K562 (cell line): ENCODE data around the gene PHC3. TPM values are rescaled to one million over a fixed set of nuclear protein-coding genes. Genes with fewer than 3 reads are reported as not detected.

Source experiments
- BCLAF1 ChIP-seq, 2 experiments: fragments of 450-650 bp in 1 of 2; IDR thresholded peaks; 2 replicates each; pipeline ENCODE4 v1.6.1; 2011 to 2017; ENCODE audit warnings: low read depth in 2 of 2, antibody characterized with exemption in 1 of 2, borderline replicate concordance in 1 of 2, low read length in 1 of 2, mild to moderate bottlenecking in 1 of 2, mixed read lengths in 1 of 2; ENCODE audit not compliant: control insufficient read depth in 1 of 2
- BMI1 ChIP-seq: fragments of 150-350 bp; IDR thresholded peaks from 2 replicates; pipeline ENCODE4 v1.6.1; 2014; ENCODE audit warnings: low read length
- BRD4 ChIP-seq: fragments of 200-600 bp; sonication (generic); IDR thresholded peaks from 2 replicates; pipeline ENCODE4 v1.6.1; 2017; ENCODE audit warnings: inconsistent platforms
- CC2D1A ChIP-seq: fragments of 450-650 bp; IDR thresholded peaks from 2 replicates; pipeline ENCODE4 v1.6.1; 2017; ENCODE audit warnings: mild to moderate bottlenecking
- CXXC5 ChIP-seq: fragments of 250-450 bp; sonication (Bioruptor Pico); IDR thresholded peaks from 2 replicates; pipeline ENCODE4 v1.8.0; 2022; ENCODE audit warnings: inconsistent platforms, mild to moderate bottlenecking, moderate library complexity
- EGR1 ChIP-seq: fragments of 450-650 bp; conservative IDR thresholded peaks from 2 replicates; pipeline ENCODE4 v1.6.1; 2017; ENCODE audit warnings: mild to moderate bottlenecking
- ESRRA ChIP-seq: fragments of 450-650 bp; IDR thresholded peaks from 2 replicates; pipeline ENCODE4 v1.6.1; 2014; ENCODE audit warnings: low read depth, mild to moderate bottlenecking, moderate library complexity, borderline replicate concordance
- ETS2 ChIP-seq: IDR thresholded peaks from 2 replicates; pipeline ENCODE4 v1.6.1; 2016; ENCODE audit warnings: borderline replicate concordance, missing genetic modification characterization, mild to moderate bottlenecking, moderate library complexity, missing compliant biosample characterization; ENCODE audit not compliant: poor library complexity, severe bottlenecking
- ID3 ChIP-seq, 2 experiments: fragments of 250-450 bp in 1 of 2; fragments of 450-650 bp in 1 of 2; sonication (Bioruptor Pico) in 1 of 2; IDR thresholded peaks; 2 replicates each; pipeline versions ENCODE4 v1.6.1 to v1.8.0; 2016 to 2021; ENCODE audit warnings: mild to moderate bottlenecking in 2 of 2, moderate library complexity in 2 of 2, missing compliant biosample characterization in 1 of 2, missing genetic modification characterization in 1 of 2
- IRF2 ChIP-seq: sonication (generic); formaldehyde crosslinking; IDR thresholded peaks from 2 replicates; pipeline ENCODE4 v1.8.1; 2022; ENCODE audit warnings: mild to moderate bottlenecking, missing genetic modification reagents
- MTA3 ChIP-seq: fragments of 450-650 bp; formaldehyde crosslinking; IDR thresholded peaks from 2 replicates; pipeline ENCODE4 v1.6.1; 2017; ENCODE audit warnings: mild to moderate bottlenecking, borderline replicate concordance
- POLR2B ChIP-seq: fragments of 450-650 bp; IDR thresholded peaks from 2 replicates; pipeline ENCODE4 v1.6.1; 2018; ENCODE audit warnings: low read depth; ENCODE audit not compliant: partially characterized antibody
- RFX1 ChIP-seq: fragments of 450-650 bp; IDR thresholded peaks from 2 replicates; pipeline ENCODE4 v1.6.1; 2016; ENCODE audit warnings: mild to moderate bottlenecking, moderate library complexity
- RFX5 ChIP-seq: IDR thresholded peaks from 2 replicates; pipeline ENCODE4 v1.6.1; 2011; ENCODE audit warnings: low read depth, mild to moderate bottlenecking, improper control_type of control experiment, low read length
- RHOXF2B ChIP-seq: fragments of 250-450 bp; sonication (Bioruptor Pico); conservative IDR thresholded peaks from 2 replicates; pipeline ENCODE4 v1.5.1; 2021
- SRSF3 ChIP-seq: fragments of 200-400 bp; formaldehyde crosslinking; IDR thresholded peaks from 2 replicates; pipeline ENCODE4 v1.6.1; 2016; ENCODE audit warnings: mild to moderate bottlenecking, low read length, moderate library complexity; ENCODE audit not compliant: insufficient read depth
- SUPT5H ChIP-seq: fragments of 450-650 bp; IDR thresholded peaks from 2 replicates; pipeline ENCODE4 v1.6.1; 2016
- ZBTB34 ChIP-seq: fragments of 250-450 bp; sonication (Bioruptor Pico); IDR thresholded peaks from 2 replicates; pipeline ENCODE4 v1.8.0; 2021; ENCODE audit warnings: mild to moderate bottlenecking, moderate library complexity
- ZNF717 ChIP-seq: fragments of 250-450 bp; sonication (Bioruptor Pico); IDR thresholded peaks from 2 replicates; pipeline ENCODE4 v1.5.0; 2021
- polyA plus RNA-seq, 8 experiments: library from polyadenylated mRNA; depleted of rRNA in 4 of 8; stranded (reverse) in 5 of 8; unstranded in 3 of 8; fragments of >200 nt; fragmentation: Nextera tagmentation in 2 of 8; fragmentation: Illumina TruSeq in 1 of 8; extraction: Ambion mirVana in 2 of 8; extraction: Trizol in 1 of 8; gene quantifications; 2 replicates each; pipeline versions ENCODE4 v1.2.1 to v1.2.3, GENCODE V29; 2011 to 2014; ENCODE audit warnings: inconsistent platforms in 1 of 8, missing spikeins in 1 of 8
- total RNA-seq, 7 experiments: library from RNA; depleted of rRNA in 6 of 7; stranded (reverse); fragments of >200 nt in 6 of 7; fragmentation: Illumina TruSeq in 2 of 7; extraction: Trizol in 2 of 7; gene quantifications; 2 replicates each; pipeline versions ENCODE4 v1.2.1 to v1.2.3, GENCODE V29; 2011 to 2021; ENCODE audit warnings: low replicate concordance in 1 of 7
- TF ChIP-seq, protein P1 (sequence below): fragments of 200-800 bp; sonication (Bioruptor generic); IDR thresholded peaks from 2 replicates; pipeline ENCODE4 v1.6.1; 2017; ENCODE audit warnings: missing genetic modification characterization, missing compliant biosample characterization
- TF ChIP-seq, protein P2 (sequence below): sonication (generic); formaldehyde crosslinking; IDR thresholded peaks from 2 replicates; pipeline ENCODE4 v1.8.1; 2023; ENCODE audit warnings: mild to moderate bottlenecking, missing genetic modification reagents

The PHC3 gene
- total and polyA plus RNA-seq, 9 of the 15 experiments (the other 6 are each of a cell fraction or from before 2014, with no cell fraction given), result 3.1 to 21.6 (median 10.5) TPM

GRCh38 chr3:170154569-170155143 lies 26.9 kb downstream of the PHC3 start (continued):
- TF ChIP-seq, protein P1, sequence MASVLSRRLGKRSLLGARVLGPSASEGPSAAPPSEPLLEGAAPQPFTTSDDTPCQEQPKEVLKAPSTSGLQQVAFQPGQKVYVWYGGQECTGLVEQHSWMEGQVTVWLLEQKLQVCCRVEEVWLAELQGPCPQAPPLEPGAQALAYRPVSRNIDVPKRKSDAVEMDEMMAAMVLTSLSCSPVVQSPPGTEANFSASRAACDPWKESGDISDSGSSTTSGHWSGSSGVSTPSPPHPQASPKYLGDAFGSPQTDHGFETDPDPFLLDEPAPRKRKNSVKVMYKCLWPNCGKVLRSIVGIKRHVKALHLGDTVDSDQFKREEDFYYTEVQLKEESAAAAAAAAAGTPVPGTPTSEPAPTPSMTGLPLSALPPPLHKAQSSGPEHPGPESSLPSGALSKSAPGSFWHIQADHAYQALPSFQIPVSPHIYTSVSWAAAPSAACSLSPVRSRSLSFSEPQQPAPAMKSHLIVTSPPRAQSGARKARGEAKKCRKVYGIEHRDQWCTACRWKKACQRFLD (CRISPR knock-in tag), result no peak
- no peak for TF ChIP-seq RHOXF2B (CRISPR knock-in tag)
- TF ChIP-seq ESRRA, result no peak
- no peak for TF ChIP-seq SRSF3
- no peak for TF ChIP-seq ZNF717 (CRISPR knock-in tag)
- TF ChIP-seq RFX1, result no peak
- no peak for TF ChIP-seq SUPT5H
- no peak for TF ChIP-seq RFX5
- TF ChIP-seq ID3 (CRISPR knock-in tag; IDR thresholded peaks at IDR 0.05), result no peak
- TF ChIP-seq ID3 (tag; IDR thresholded peaks at IDR 0.05), result no peak
- TF ChIP-seq POLR2B, result no peak
- TF ChIP-seq, protein P2, sequence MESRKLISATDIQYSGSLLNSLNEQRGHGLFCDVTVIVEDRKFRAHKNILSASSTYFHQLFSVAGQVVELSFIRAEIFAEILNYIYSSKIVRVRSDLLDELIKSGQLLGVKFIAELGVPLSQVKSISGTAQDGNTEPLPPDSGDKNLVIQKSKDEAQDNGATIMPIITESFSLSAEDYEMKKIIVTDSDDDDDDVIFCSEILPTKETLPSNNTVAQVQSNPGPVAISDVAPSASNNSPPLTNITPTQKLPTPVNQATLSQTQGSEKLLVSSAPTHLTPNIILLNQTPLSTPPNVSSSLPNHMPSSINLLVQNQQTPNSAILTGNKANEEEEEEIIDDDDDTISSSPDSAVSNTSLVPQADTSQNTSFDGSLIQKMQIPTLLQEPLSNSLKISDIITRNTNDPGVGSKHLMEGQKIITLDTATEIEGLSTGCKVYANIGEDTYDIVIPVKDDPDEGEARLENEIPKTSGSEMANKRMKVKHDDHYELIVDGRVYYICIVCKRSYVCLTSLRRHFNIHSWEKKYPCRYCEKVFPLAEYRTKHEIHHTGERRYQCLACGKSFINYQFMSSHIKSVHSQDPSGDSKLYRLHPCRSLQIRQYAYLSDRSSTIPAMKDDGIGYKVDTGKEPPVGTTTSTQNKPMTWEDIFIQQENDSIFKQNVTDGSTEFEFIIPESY (CRISPR knock-in tag), result no peak
- no peak for TF ChIP-seq ETS2 (tag)
- TF ChIP-seq EGR1, result no peak
- no peak for TF ChIP-seq BCLAF1 (IDR thresholded peaks at IDR 0.05; ENCODE audit: borderline replicate concordance in 1 of 2, control insufficient read depth in 1 of 2, low read depth in 2 of 2, low read length in 1 of 2)
- no peak for TF ChIP-seq BMI1
- no peak for TF ChIP-seq IRF2
- TF ChIP-seq MTA3, result no peak
- TF ChIP-seq CC2D1A, result no peak
- TF ChIP-seq ZBTB34 (CRISPR knock-in tag), result no peak
- no peak for TF ChIP-seq BRD4
- no peak for TF ChIP-seq CXXC5 (CRISPR knock-in tag)
